NK-92 (cell line): ENCODE data around the gene BEAN1.

ENCODE experiments used
- DNase-seq: peaks from one replicate; lab custom pipeline; 2025; ENCODE audit not compliant: unreplicated experiment; lab: John Stamatoyannopoulos, UW

BEAN1 gene

GRCh38 chr16:66469291-66469946 lies 42.3 kb downstream of the BEAN1 start:
- DNase-seq = no peak

GRCh38 chr16:66469947-66470546 lies 43.0 kb downstream of the BEAN1 start:
- DNase-seq = no peak

- DNase-seq = no peak
These were observed 43.5 kb downstream of the BEAN1 start for GRCh38 chr16:66470556-66470955.

GRCh38 chr16:66471264-66471663 lies 44.2 kb downstream of the BEAN1 start:
- DNase-seq = no peak

GRCh38 chr16:66471716-66472393 lies 44.8 kb downstream of the BEAN1 start:
- no peak for DNase-seq

GRCh38 chr16:66473051-66473571 lies 46.0 kb downstream of the BEAN1 start:
- DNase-seq = no peak

- no peak for DNase-seq
These were observed 46.8 kb downstream of the BEAN1 start for GRCh38 chr16:66473654-66474519.

GRCh38 chr16:66474750-66475199 lies 47.7 kb downstream of the BEAN1 start:
- DNase-seq = no peak

GRCh38 chr16:66475232-66475631 lies 48.1 kb downstream of the BEAN1 start:
- no peak for DNase-seq

- DNase-seq = no peak
These were observed 49.4 kb downstream of the BEAN1 start for GRCh38 chr16:66476328-66477027.

GRCh38 chr16:66477028-66477515 lies 50.0 kb downstream of the BEAN1 start:
- no peak for DNase-seq

GRCh38 chr16:66478733-66479511 lies 51.8 kb downstream of the BEAN1 start:
- DNase-seq = no peak

- no peak for DNase-seq
These were observed 52.7 kb downstream of the BEAN1 start for GRCh38 chr16:66479661-66480264.

GRCh38 chr16:66480265-66481080 lies 53.4 kb downstream of the BEAN1 start:
- DNase-seq = no peak

- no peak for DNase-seq
These were observed 54.2 kb downstream of the BEAN1 start for GRCh38 chr16:66481081-66481942.

- no peak for DNase-seq
These were observed 54.9 kb downstream of the BEAN1 start for GRCh38 chr16:66481943-66482390.
